GM19455 (cell line): ENCODE measurements around the gene ZNF443.
A peak's percentile ranks its signal among the peaks of the same experiment; 100 is the strongest.
"Not testable (repeated sequence)": the region's sequence is repeated elsewhere in the genome, so short reads cannot be mapped to it uniquely, and the experiment has no call there.

Source experiments
- ATAC-seq: cut with Tn5 transposase; IDR thresholded peaks from one replicate; pipeline ENCODE4 v1.9.1; 2021; ENCODE audit not compliant: unreplicated experiment

ZNF443 gene

DNA sequence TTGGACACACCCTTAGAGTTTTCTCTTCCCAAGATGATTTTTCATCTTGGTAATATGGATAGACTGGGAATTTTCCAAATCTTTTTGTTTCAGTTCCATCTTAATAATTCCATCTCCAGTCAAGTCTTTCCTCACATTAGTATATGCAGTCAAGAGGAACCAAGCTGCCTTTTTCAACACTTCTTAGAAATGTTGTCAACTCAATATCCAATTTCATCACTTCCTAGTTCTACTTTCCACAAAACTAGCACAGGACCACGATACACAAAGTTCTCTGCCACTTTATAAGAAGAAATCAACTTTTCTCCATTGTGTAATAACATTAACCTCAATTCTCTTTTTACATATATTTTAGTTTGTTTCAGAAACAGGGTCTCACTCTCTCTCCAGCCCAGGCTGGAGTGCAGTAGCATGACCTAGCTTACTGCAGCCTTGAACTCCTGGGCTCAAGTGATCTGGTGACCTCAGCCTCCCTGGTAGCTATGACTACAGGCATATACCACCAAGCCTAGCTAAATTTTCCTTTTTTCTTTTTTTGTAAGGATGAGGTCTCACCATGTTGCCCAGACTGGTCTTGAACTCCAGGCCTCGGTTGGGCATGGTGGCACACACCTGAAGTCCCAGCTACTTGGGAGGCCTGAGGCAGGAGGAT, 15.5 kb downstream of the ZNF443 start:
- ATAC-seq: no peak

DNA sequence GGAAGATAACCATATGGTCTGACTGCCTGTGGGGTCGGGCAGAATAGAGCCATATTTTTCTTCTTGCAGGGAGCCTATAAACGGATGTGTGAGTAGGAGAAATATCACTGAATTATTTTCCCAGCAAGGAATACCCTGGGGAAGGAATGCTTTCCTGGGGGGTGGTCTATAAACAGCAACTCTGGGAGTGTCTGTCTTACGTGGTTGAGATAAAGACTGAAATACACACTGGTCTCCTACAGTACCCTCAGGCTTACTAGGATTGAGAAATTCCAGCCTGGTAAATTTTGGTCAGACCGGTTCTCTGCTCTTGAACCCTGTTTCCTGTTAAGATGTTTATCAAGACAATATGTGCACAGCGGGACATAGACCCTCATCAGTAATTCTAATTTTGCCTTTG, 23.5 kb downstream of the ZNF443 start:
- ATAC-seq: not testable (repeated sequence)

DNA sequence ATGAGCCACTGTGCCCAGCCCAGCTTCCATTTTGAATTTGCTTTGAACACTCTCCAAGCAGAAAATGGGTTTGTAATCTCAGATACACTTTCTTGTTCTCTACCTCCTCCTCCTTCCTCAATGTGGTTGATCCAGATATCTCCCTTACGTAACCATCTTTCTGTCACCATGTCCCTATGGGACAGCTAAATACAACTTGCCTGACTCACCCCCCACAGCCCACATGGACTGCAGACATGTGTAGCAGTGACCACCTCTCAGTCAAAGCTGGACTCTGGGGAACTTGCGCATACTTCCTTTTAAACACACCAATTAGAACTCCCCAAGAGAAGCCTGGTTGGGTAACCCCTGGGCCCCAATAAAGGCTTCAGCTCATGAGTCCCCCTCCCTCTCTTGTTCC, 28.9 kb downstream of the ZNF443 start:
- ATAC-seq: no peak

DNA sequence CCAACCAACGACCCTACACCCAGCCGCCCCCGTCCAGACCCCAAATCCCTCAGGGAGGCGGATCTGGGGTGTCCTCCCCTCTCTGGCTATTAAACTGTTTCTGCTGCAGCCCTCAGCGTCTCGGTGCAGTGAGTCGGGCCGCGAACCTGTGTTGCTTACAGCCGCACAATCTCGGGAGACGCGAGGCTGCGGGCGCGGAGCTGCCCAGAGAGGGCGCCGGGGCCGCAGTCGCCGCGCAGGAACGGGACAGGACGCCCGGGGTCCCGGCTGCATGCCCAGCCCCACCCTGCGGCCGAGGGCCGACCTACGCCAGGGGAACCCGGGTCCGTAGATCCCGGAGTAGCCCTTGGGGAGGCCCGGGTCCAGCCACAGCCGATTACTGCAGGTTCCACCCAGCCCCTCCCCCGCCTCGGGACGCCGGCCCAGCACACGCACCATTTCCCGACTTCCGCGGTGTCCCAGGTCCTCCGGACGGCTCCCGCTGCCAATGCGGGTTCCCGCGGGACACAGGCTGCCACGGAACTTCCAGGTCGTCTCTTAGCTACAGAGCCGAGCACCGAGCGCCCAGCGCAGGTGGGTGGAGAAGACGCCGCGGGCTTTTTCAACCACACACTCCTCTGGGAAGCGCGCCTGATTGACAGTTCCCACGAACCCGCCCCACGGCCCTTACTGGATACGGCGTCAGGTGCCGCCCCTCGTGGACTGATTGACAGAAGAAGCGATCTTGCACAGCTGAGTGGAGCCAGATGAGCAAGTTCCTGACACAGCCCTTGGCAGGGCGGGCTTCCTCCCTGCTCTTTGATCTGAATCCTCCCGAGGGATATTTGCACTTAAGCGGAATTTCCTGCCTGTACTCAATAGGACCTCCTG, 40.0 kb downstream of the ZNF443 start, which contains the start of gene ZNF799:
Gene ZNF799, minus strand, starts transcription at position 639 of the 870 bp plus-strand sequence. Its CDS starts 201 bp downstream, at position 438.
- peak; percentile 82 for ATAC-seq

DNA sequence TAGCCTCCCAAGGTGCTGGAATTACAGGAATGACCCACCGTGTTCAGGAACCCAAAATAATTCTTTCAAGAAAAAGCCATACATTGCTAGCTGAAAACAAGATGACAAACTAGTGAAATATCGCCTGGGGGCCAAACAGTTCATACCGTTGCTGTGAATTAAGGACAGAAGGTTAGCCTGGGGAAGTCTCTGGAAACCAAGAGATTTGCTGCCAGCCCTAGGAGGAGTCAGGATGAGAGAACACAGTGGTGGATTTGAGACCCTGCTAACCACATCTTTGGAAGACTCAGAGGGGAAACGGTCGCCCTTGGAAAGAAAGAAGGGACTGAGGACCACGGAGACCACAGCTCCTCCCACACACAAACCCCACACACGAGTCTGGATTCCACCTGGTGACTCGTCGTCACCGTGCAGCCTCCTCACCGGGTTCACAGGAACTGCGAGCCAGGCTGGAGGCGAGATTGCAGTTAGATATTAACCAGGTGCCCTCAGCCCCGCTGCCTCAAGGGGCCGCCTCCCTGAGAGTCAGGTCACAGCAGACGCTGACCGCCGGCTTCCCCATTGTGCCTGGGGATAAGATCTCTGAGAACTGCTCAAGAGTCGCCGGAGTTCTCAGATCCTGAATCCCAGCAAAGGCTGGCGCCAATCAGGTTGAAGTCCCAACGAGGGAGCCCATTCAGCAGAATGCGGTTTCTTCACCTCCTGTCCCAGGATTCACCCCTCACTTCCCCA, 40.8 kb downstream of the ZNF443 start:
- peak; percentile 22 for ATAC-seq

DNA sequence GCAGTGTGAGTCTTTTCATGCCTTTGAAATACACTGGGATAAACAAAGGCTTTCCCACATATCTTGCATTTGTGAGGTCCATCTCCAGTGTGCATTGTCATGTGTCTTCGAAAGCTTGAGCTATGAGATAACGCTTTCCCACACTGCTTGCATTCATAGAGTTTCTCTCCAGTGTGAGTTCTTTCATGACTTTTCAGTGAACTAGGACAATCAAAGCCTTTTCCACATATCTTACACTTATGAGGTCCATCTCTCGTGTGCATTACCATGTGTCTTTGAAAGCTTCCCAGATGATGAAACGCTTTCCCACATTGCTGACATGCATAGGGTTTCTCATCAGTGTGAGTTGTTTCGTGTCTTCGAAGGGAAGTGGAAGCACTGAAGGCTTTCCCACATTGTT, 49.7 kb downstream of the ZNF443 start:
- not testable (repeated sequence) for ATAC-seq

DNA sequence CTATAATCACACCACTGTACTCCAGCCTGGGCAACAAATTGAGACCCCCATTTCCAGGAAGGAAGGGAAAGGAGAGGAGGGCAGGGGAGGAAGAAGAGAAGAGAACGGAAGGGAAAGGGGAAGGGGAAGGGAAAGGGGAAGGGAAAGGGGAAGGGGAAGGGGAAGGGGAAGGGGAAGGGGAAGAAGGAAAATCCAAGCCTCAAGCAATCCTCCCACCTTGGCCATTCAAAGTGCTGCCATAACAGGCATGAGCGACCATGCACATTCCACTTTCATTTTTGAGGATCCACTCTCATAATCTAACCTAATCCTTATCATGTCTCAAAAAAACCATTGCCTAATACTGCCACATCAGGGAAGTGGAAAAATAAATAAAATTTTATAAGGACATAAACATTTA, 54.5 kb downstream of the ZNF443 start:
- not testable (repeated sequence) for ATAC-seq

DNA sequence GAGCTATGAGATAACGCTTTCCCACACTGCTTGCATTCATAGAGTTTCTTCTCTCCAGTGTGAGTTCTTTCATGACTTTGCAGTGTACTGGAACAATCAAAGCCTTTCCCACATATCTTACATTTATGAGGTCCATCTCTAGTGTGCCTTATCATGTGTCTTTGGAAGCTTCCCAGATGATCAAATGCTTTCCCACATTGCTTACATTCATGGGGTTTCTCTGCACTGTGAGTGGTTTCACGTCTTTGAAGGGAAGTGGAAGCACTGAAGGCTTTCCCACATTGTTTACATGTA, 60.4 kb downstream of the ZNF443 start:
- ATAC-seq: no peak

DNA sequence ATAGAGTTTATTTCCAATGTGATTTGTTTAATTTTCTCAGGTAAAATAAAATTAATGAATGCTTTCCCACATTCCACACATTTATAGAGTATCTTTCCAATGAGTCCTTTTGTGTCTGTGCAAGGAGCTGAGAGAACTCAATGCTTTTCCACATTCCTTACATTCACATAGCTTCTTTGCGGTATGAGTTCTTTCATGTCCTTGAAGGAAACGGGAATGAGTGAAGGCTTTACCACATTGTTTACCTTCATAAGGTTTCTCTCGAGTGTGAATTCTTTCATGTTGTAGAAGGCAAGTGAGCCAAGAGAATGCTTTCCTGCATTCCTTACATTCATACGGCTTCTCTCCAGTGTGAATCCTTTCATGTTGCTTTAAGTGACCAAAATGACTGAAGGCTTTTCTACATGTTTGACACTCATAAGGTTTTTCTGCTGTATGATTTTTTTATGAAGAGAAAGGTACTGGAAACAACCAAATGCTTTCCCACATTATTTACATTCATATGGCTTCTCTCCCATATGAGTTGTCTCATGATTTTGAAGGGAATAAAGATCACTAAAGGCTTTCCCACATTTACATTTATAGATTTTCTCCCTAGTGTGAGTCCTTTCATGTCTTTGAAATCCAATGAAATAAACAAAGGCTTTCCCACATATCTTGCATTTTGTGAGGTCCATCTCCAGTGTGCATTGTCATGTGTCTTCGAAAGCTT, 60.9 kb downstream of the ZNF443 start:
- ATAC-seq: no peak
